Peyer's patch (tissue), 4 donors: Measurements from ENCODE around the gene CRYL1. TPM values are rescaled to one million over a fixed set of nuclear protein-coding genes. Genes with fewer than 3 reads are reported as not detected.

Experiments used
- DNase-seq, 3 donors: peaks; one replicate each; pipeline ENCODE4 v3.0.0-alpha.2; 2017 to 2019
- H3K27ac ChIP-seq, 4 donors: fragments of 200-600 bp; sonication (generic); one replicate each; pipeline ENCODE4 v1.5.1; 2016 to 2019
- H3K27me3 ChIP-seq, 2 donors: fragments of 200-600 bp; sonication (generic); one replicate each; pipeline ENCODE4 v1.5.1; 2019
- H3K36me3 ChIP-seq, 3 donors: fragments of 200-600 bp; sonication (generic); one replicate each; pipeline ENCODE4 v1.5.1; 2016 to 2019
- H3K4me1 ChIP-seq, 4 donors: fragments of 200-600 bp; sonication (generic); one replicate each; pipeline ENCODE4 v1.5.1; 2016 to 2019
- H3K4me3 ChIP-seq, 4 donors: fragments of 200-600 bp; sonication (generic); 1 replicate in 3 of 4; 2 replicates in 1 of 4; pipeline ENCODE4 v1.5.1; 2016 to 2019; ENCODE audit warnings: mild to moderate bottlenecking in 1 of 4
- H3K9me3 ChIP-seq, 4 donors: fragments of 200-600 bp; sonication (generic); one replicate each; pipeline ENCODE4 v1.5.1; 2016 to 2019; ENCODE audit warnings: mild to moderate bottlenecking in 1 of 4
- CTCF ChIP-seq, 6 experiments: fragments of 450-650 bp in 4 of 6; fragments of 200-600 bp in 2 of 6; sonication (generic) in 1 of 6; IDR thresholded peaks; one replicate each; pipeline ENCODE4 v1.5.1; 2017 to 2019; ENCODE audit warnings: antibody characterized with exemption in 6 of 6, mild to moderate bottlenecking in 3 of 6, moderate library complexity in 1 of 6
- POLR2A ChIP-seq, 2 donors: fragments of 450-650 bp; IDR thresholded peaks; one replicate each; pipeline ENCODE4 v1.5.1; 2017; ENCODE audit warnings: antibody characterized with exemption in 2 of 2, mild to moderate bottlenecking in 2 of 2, moderate library complexity in 2 of 2
- total RNA-seq, 4 donors: library from RNA; depleted of rRNA; stranded (reverse); fragments of >200 nt; gene quantifications; one replicate each; pipeline ENCODE4 v1.1.0, GENCODE V29; 2016

The CRYL1 gene
- total RNA-seq, 4 donors from 2014 or later: 81.7 to 357 (median 299) TPM

DNA sequence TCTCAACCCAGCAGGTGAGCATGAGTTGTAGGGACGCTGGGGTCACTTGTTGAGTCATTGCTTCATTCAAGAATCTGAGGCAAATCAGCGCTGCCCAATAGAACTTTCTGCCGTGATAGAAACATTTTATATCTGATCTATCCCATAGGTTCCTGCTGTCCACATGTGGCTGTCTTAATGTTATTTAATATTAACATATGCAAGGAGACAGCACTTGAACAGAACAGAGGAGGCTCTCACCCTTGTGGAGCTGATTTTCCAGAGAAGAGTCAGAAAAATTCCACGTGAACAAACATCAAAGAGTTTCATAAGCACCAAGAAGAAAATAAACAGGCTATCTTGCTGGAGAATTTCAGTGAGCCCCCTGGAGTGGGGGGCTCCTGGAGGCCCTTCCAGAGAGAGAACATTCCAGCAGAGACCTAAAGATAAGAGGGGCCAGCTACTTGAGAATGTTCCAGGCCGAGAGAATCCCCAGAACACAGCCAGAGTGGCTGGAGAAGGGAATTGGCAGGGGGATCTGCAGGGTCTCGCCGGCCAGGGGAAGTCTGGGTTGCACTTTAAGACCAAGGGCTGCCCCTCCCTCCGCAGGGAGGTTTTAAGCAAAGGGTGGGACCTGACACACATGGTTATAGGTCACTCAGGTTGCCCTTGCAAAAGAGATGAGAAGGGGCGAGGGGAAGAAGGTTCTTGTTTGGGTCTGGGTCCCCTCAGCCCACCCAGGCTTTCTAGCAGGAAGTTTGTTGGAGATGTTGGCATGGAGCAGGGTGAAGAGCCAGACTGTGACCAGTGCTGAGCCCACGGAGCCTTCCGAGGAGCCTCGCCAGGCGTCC lies 135.7 kb downstream of the CRYL1 start:
- no peak for DNase-seq
- no peaks in the 10 kb centered on the region for H3K4me1 ChIP-seq
- no peak overlapping the region for H3K4me3 ChIP-seq
- H3K9me3 ChIP-seq: peaks cover 0 to 2% (median 0%) of the 10 kb centered on the region in 4 donors
- no peaks in the 10 kb centered on the region for H3K27me3 ChIP-seq
- no peak overlapping the region for H3K27ac ChIP-seq
- TF ChIP-seq POLR2A (IDR thresholded peaks at IDR 0.05) (no peak), CTCF (IDR thresholded peaks at IDR 0.05) (no peak)
- H3K36me3 ChIP-seq: no peaks in the 10 kb centered on the region

DNA sequence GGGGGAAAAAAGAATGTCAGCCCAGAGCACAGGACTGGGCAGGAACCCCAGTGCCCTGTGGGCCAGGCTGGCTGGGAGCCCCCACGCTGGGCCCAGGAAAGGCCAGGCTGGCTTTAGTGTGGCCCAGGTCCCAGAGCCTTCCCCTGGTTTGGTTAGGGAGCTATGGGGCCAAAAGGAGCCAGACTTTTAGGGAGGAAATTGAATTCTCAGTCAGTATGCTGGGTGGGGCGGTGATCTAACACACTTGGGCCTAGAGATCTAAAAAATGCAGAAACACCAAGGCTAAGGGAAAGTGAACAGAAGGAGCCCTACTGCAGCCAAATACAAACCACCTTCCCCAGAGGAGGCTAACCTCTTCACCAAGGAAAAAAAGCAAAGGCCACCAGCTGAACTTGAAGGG lies 137.5 kb downstream of the CRYL1 start:
- DNase-seq: no peak

GRCh38 chr13:20387441-20387971 lies 138.2 kb downstream of the CRYL1 start:
- H3K27ac ChIP-seq: no peak overlapping the region
- no peaks in the 10 kb centered on the region for H3K36me3 ChIP-seq
- no peaks in the 10 kb centered on the region for H3K27me3 ChIP-seq
- DNase-seq: no peak
- H3K4me3 ChIP-seq: no peak overlapping the region
- TF ChIP-seq CTCF (IDR thresholded peaks at IDR 0.05): no peak
- no peak for TF ChIP-seq POLR2A (IDR thresholded peaks at IDR 0.05)
- H3K4me1 ChIP-seq: no peaks in the 10 kb centered on the region
- H3K9me3 ChIP-seq: peaks cover 0 to 2% (median 0%) of the 10 kb centered on the region in 4 donors

More for the DNA sequence above, 137.5 kb downstream of the CRYL1 start:
- Histone ChIP-seq H3K27ac (no peak overlapping the region), H3K4me1 (no peaks in the 10 kb centered on the region), H3K9me3 (peaks cover 0 to 2% (median 0%) of the 10 kb centered on the region in 4 donors), H3K4me3 (no peak overlapping the region), H3K36me3 (no peaks in the 10 kb centered on the region), H3K27me3 (no peaks in the 10 kb centered on the region)
- TF ChIP-seq CTCF (IDR thresholded peaks at IDR 0.05) (no peak), POLR2A (IDR thresholded peaks at IDR 0.05) (no peak)

DNA sequence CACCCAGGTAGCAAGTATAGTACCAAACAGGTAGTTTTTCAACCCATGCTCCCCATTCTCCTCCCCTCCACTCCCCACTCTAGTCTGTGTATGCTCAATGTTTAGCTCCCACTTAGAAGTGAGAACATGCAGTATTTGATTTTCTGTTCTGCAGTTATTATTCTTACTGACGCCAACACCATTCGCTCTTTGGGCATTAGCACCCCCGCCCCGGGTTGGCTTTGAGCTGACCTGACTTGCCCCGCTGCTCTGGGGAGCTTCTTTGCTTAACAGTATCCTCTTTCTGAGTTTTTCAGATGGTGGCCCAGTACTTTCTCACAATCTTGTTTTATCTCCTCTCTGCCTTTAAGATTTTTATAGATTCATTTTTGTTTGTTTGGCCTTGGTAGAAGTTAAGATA lies 138.7 kb downstream of the CRYL1 start:
- no peak overlapping the region for H3K4me3 ChIP-seq
- H3K27ac ChIP-seq: no peak overlapping the region
- DNase-seq: no peak
- no peaks in the 10 kb centered on the region for H3K4me1 ChIP-seq
- no peak for TF ChIP-seq POLR2A (IDR thresholded peaks at IDR 0.05)
- no peak for TF ChIP-seq CTCF (IDR thresholded peaks at IDR 0.05)
- H3K27me3 ChIP-seq: no peaks in the 10 kb centered on the region
- peaks cover 0 to 2% (median 0%) of the 10 kb centered on the region in 4 donors for H3K9me3 ChIP-seq
- H3K36me3 ChIP-seq: no peaks in the 10 kb centered on the region

- H3K27me3 ChIP-seq: no peaks in the 10 kb centered on the region
- TF ChIP-seq CTCF (IDR thresholded peaks at IDR 0.05) (no peak), POLR2A (IDR thresholded peaks at IDR 0.05) (no peak)
Measured at GRCh38 chr13:20383058-20383457, 142.6 kb downstream of the CRYL1 start.

More at GRCh38 chr13:20383058-20383457, 142.6 kb downstream of the CRYL1 start:
- H3K36me3 ChIP-seq: no peaks in the 10 kb centered on the region
- H3K9me3 ChIP-seq: no peaks in the 10 kb centered on the region
- H3K27ac ChIP-seq: no peak overlapping the region
- no peaks in the 10 kb centered on the region for H3K4me1 ChIP-seq
- H3K4me3 ChIP-seq: no peak overlapping the region
- no peak for DNase-seq
